Psoas muscle (tissue), 8 donors: ENCODE measurements around the gene DENND1A. TPM values are rescaled to one million over a fixed set of nuclear protein-coding genes. Genes with fewer than 3 reads are reported as not detected.

Experiments used
- ATAC-seq, 4 donors: fragments of 200-7000 bp; cut with Tn5 transposase; one replicate each; pipeline ENCODE4 v1.9.1; 2020; ENCODE audit warnings: moderate library complexity in 3 of 4, mild to moderate bottlenecking in 2 of 4
- DNase-seq, 2 donors: peaks; one replicate each; pipeline ENCODE4 v3.0.0-alpha.2; 2020
- H3K27ac ChIP-seq: fragments of 200-600 bp; one replicate; pipeline ENCODE4 v1.8.0; 2022
- H3K27me3 ChIP-seq, 3 donors: fragments of 200-600 bp in 1 of 3; one replicate each; pipeline versions ENCODE4 v1.6.1 to v1.8.0; 2013 to 2022; ENCODE audit warnings: low read length in 2 of 3, mild to moderate bottlenecking in 2 of 3, moderate library complexity in 1 of 3; ENCODE audit not compliant: insufficient read depth in 3 of 3
- H3K36me3 ChIP-seq, 2 donors: fragments of 200-600 bp in 1 of 2; one replicate each; pipeline versions ENCODE4 v1.6.1 to v1.8.0; 2013 to 2022; ENCODE audit warnings: low read depth in 1 of 2, mild to moderate bottlenecking in 1 of 2, moderate library complexity in 1 of 2; ENCODE audit not compliant: insufficient read depth in 1 of 2
- H3K4me1 ChIP-seq: fragments of 200-600 bp; one replicate; pipeline ENCODE4 v1.8.0; 2022
- H3K4me3 ChIP-seq: fragments of 200-600 bp; one replicate; pipeline ENCODE4 v1.8.0; 2022; ENCODE audit warnings: mild to moderate bottlenecking
- H3K9me3 ChIP-seq: fragments of 200-600 bp; one replicate; pipeline ENCODE4 v1.8.0; 2022
- WGBS, 3 donors: extraction: QIAGEN DNeasy Blood & Tissue Kit; methylation state at CpG; one replicate each; pipeline versions ENCODE4 v1.1.6 to v1.1.7; 2013; 5-methylcytosine and 5-hydroxymethylcytosine counted together
- intact Hi-C, 2 donors: fragments of 100-400 bp; cut with DNase I; formaldehyde crosslinking; loops; one replicate each; pipeline versions ENCODE4 v1.11.0 to v1.14.2; 2022
- polyA plus RNA-seq, 3 donors: library from polyadenylated mRNA; stranded (reverse); fragments of 200-250 nt; gene quantifications; one replicate each; pipeline ENCODE4 v1.2.3, GENCODE V29; 2013
- total RNA-seq, 4 donors: library from RNA; stranded (reverse); fragmentation: NEBNext Ultra II Directional in 2 of 4; extraction: Animal tissue kit (Norgen Biotek cat#: 25700) in 2 of 4; gene quantifications; one replicate each; pipeline versions ENCODE4 v1.2.1 to v1.2.4, GENCODE V29; 2021 to 2023
- TF ChIP-seq, protein P1 (sequence below): fragments of 200-600 bp; IDR thresholded peaks from one replicate; pipeline ENCODE4 v1.8.0; 2022; ENCODE audit warnings: antibody characterized with exemption
- donor health status: healthy with polysubstance abuse.
- donor health status: DM: no; HTN: no; CAD: no; lungs with moderate emphysema.
- donor health status: Bipolar disorder and iron deficiency.
- donor health status: healthy.
- donor health status: DM: yes; HTN: yes; CAD: no.
- donor health status: DM: no; HTN: no; CAD: no.
- donor health status: DM: no; HTN: no; CAD: no.
- donor health status: DM: yes; HTN: yes; CAD: no.

DENND1A gene
- total and polyA plus RNA-seq, 7 donors, result 6.1 to 17.3 (median 13.9) TPM

DNA sequence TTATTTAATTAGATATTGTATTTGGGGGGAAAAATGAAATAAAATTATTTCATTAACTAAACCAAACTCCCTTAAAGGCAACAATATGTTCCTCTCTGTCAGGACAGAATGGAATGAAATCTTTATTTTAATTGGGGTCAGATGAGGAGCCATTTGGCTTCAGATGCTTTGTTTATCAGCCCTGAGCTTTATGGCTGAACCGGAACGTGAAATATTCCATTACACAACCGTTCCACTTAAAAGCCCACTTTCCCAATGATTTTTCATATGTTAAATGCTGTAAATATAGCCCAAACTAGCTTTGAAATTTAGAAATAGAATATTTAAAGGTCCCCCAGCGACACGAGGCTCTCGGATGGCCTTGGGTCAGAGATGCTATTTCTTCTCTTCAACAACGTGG, 424.4 kb downstream of the DENND1A start:
- intact Hi-C loops, result no loop called here
- Histone ChIP-seq H3K4me1 (no peaks in the 10 kb centered on the region), H3K27ac (no peak overlapping the region), H3K4me3 (no peak overlapping the region), H3K36me3 (no peaks in the 10 kb centered on the region), H3K9me3 (no peaks in the 10 kb centered on the region), H3K27me3 (no peaks in the 10 kb centered on the region)
- DNase-seq, result no peak
- ATAC-seq, result no peak
- 79 to 91% (median 83%) methylated on average over 7 of the region's 7 CpGs for WGBS, 3 donors
- TF ChIP-seq, protein P1, sequence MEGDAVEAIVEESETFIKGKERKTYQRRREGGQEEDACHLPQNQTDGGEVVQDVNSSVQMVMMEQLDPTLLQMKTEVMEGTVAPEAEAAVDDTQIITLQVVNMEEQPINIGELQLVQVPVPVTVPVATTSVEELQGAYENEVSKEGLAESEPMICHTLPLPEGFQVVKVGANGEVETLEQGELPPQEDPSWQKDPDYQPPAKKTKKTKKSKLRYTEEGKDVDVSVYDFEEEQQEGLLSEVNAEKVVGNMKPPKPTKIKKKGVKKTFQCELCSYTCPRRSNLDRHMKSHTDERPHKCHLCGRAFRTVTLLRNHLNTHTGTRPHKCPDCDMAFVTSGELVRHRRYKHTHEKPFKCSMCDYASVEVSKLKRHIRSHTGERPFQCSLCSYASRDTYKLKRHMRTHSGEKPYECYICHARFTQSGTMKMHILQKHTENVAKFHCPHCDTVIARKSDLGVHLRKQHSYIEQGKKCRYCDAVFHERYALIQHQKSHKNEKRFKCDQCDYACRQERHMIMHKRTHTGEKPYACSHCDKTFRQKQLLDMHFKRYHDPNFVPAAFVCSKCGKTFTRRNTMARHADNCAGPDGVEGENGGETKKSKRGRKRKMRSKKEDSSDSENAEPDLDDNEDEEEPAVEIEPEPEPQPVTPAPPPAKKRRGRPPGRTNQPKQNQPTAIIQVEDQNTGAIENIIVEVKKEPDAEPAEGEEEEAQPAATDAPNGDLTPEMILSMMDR, result no peak

DNA sequence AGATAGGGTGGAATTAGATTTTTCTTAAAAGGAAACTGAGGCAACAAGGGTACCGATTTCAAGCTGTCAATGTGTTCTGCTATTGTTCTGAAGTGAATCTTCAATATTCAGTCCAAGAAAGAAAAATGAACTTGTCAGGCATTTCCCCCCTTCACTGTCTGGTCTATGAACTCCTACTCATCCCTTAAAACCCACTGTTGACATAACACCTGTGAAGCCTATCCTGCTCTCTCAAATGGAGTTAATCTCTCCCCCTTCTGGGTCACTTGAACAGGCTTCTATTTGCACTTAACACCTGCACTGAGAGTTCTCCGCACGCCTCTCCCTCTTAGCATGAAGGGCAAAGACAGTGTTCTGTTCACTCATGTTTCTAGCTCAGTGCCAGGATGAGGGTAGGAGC, 429.6 kb downstream of the DENND1A start:
- Histone ChIP-seq H3K9me3 (no peaks in the 10 kb centered on the region), H3K36me3 (no peaks in the 10 kb centered on the region), H3K4me1 (no peaks in the 10 kb centered on the region), H3K27me3 (no peaks in the 10 kb centered on the region), H3K4me3 (no peak overlapping the region), H3K27ac (no peak overlapping the region)
- ATAC-seq (no peak), DNase-seq (no peak)
- intact Hi-C loops, result no loop called here
- TF ChIP-seq, protein P1, result no peak
- 67 to 87% (median 81%) methylated on average over 3 of the region's 3 CpGs for WGBS, 3 donors

DNA sequence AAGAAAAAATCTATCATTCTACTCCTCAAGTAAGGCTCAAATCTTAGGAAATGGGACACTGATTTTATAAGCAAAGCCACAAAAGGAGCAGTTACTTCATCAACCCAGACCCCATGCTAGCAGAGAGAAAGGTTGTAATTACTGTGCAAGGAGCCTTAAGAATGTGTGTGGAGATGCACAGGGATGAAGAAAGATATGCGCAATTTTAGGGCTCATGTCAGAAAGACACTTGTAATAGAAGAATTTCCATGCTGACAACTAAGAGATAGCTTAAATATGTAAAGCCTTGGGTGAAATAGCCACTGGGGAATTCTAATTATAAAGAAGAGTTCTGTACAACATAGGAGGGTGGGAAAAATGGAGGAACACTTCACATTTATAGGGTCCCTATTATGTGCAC, 432.1 kb downstream of the DENND1A start:
- intact Hi-C loops, result no loop called here

DNA sequence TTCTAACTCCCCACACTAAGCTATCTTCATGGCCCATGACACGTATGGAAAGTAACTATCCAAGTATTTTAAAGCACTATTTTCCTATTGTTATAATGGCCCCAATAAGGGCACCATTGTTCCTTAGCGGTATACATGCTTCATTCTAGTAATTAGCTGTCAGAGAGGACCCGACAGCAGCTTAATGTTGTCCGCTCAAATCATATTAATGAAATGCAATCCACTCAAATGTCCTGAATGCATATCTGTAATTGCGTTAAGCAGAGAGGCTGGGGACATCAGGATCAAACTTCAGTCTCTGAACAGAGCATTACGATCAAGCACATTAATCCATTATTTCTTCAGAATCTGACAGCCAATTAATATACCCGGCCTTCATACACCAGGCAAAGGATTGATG, 434.2 kb downstream of the DENND1A start:
- TF ChIP-seq, protein P1, result no peak
- Histone ChIP-seq H3K27ac (no peak overlapping the region), H3K4me3 (no peak overlapping the region), H3K27me3 (no peaks in the 10 kb centered on the region), H3K9me3 (no peaks in the 10 kb centered on the region), H3K4me1 (no peaks in the 10 kb centered on the region), H3K36me3 (no peaks in the 10 kb centered on the region)
- no peak for DNase-seq
- intact Hi-C loops, result no loop called here
- ATAC-seq, result no peak
- WGBS, 3 donors, result 95 to 97% (median 95%) methylated on average over 7 of the region's 7 CpGs

More for the DNA sequence above, 432.1 kb downstream of the DENND1A start:
- Histone ChIP-seq H3K36me3 (no peaks in the 10 kb centered on the region), H3K27me3 (no peaks in the 10 kb centered on the region), H3K9me3 (no peaks in the 10 kb centered on the region), H3K4me3 (no peak overlapping the region), H3K4me1 (no peaks in the 10 kb centered on the region), H3K27ac (no peak overlapping the region)
- no peak for ATAC-seq
- TF ChIP-seq, protein P1, result no peak
- no peak for DNase-seq
- WGBS, 3 donors, result 97 to 100% (median 100%) methylated on average over 1 of the region's 1 CpG

DNA sequence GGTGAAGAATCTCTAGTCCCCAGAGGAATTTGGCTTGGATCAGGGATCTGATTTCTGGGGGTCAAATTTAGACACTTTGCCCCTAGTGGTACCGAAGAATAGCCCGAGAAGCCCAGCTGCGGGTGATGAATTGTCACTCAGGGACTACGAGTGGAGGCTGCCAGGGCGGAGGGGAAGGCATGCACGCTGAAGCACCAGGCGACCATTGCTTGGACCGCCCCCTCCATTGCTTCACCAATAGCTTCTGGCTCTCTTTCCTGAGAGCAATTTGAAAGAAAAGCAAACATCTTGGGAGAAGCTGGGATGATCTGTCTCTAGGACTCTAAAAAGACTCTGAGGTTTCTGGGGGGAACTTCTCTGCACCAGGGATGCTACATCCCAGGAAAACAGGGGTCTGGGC, 436.3 kb downstream of the DENND1A start:
- WGBS, 3 donors, result 80 to 85% (median 84%) methylated on average over 8 of the region's 8 CpGs
- Histone ChIP-seq H3K4me3 (no peak overlapping the region), H3K9me3 (no peaks in the 10 kb centered on the region), H3K36me3 (no peaks in the 10 kb centered on the region), H3K4me1 (no peaks in the 10 kb centered on the region), H3K27me3 (no peaks in the 10 kb centered on the region), H3K27ac (no peak overlapping the region)
- TF ChIP-seq, protein P1, result no peak
- intact Hi-C loops, result no loop called here
- no peak for ATAC-seq
- no peak for DNase-seq
